SKM-1 treated with dmso at 0.1 percent for 144 hours (cell line): ENCODE results near the gene CCDC28B.

Experiments used
- DNase-seq: peaks from one replicate; lab custom pipeline; 2025; ENCODE audit not compliant: unreplicated experiment; lab: John Stamatoyannopoulos, UW

The CCDC28B gene

DNA sequence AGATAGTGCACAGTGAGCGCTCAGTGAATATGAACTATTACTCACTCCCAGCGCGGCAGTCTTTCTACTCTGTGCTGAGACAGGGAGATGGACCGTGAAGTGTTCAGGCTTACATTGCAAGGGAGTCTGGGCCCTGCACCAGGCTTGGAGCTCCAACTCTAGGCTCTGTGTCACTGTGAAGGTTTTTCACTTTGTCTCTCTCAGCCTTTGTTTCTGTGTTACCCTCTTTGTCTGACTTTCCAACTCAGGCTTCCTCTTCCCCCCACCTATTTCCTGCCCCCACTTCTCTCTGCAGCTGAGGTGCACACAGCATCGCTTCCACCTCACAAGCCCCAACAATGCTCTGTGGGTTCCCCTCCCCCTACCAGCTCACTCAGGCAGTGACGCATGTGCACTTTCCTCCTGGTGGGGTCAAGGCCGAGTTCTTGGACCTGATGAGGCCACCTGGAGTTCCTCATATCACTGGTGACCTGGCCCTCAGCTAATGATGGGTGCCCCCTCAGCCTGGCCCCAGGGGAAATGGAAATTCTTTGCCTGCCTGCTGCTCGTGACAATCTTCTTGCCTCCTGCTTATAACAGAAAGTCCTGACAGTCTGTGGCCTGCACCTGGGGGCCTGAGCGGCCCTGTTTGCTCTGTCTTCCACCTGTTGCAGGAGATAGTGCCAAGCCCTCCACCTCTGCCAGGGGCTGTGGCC lies 49.6 kb downstream of the CCDC28B start:
- peak; percentile 70 for DNase-seq

DNA sequence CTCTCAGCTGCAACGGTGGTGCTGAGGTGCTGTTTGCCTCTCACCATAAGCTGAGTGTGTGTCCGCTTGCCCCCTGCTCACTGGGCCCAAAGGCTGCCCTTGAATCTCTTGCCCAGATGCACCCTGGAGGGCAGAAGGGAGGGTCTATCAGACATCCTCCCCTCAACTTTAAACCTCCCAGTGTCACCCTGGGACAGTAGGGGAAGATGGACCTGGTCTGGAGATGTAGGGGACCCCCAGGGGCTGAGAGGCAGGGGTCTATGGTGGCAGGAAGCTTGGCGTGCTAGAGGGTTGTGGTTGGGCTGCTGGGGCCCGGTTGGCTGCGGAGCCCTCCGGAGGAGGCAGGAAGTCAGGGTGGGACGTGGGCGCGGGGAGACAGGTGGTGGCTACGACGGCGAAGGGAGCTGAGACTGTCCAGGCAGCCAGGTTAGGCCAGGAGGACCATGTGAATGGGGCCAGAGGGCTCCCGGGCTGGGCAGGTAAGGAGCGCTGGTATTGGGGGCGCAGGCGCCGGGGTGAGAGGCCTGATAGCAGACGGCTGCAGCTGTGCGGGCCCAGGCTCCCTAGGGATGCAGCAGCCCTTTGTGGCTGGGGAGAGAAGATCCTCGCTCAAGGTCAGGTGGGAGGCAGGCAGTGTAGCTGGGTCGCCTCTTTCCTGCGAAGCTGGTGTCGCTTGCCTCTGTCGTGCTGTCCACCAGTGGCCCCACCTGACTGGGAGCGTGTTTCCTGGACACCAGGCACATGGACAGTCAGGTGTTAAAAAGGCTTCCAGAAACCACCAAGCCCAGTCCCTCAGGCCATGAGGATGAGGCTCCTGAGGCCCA lies 50.7 kb downstream of the CCDC28B start, which contains the start of gene LCK:
LCK (plus strand) TSS at position 373 of the 824 bp plus-strand sequence. CDS start 23,065 bp downstream, outside the sequence.
- DNase-seq, result no peak
